ENCODE data around the gene ZBP1.

- TF ChIP-seq POLR2A (IDR thresholded peaks at IDR 0.05) (no peak), CTCF (IDR thresholded peaks at IDR 0.05) (no peak)
Measured at GRCh38 chr20:57589728-57590484, 30.3 kb downstream of the ZBP1 start.

Measured in upper lobe of left lung (tissue), 4 donors.